ENCODE results near the gene DNASE1L3. TPM values are rescaled to one million over a fixed set of nuclear protein-coding genes. Genes with fewer than 3 reads are reported as not detected.
A peak's percentile ranks its signal among the peaks of the same experiment; 100 is the strongest.

Gene DNASE1L3
- total and polyA plus RNA-seq, 2 of the 13 experiments (the other 11 are each of a cell fraction or from before 2014, with no cell fraction given): 0.86 to 1.7 TPM

DNA sequence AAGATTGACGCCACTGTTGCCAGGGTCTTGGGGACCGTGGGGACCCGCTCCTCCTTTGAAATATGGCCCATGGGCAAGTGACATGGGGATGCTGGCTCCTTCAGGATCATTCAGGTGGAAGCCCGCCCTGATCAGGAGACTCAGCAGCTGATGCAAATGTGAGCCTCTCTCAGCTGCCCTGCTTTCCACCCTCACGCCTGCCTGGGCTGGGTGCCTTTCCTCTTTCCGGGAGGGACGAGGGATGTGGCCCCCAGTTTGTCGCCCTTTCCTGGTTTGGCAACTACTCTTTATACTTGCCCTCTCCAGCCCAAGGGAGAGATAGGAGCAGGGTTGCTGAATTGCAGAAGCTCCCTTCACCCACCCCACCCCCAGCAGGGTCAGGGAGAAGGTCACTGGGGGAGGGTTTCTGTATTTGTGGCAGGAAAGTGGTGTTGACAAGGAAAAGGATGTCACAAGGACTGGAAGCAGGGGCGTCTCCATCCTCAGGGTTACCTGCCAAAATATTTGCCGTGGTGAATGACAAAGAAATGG lies 21.8 kb downstream of the DNASE1L3 start (continued):
- TF ChIP-seq FOXJ3 (CRISPR knock-in tag; IDR thresholded peaks at IDR 0.05; ENCODE audit: borderline replicate concordance) (peak; percentile 69), CREB1 (IDR thresholded peaks at IDR 0.05) (no peak), CREB1 (CRISPR knock-in tag; IDR thresholded peaks at IDR 0.05) (peak; percentile 63; the same call in 1 of the 2 replicates), RBM39 (IDR thresholded peaks at IDR 0.05; ENCODE audit: low read depth, low read length, poor library complexity, severe bottlenecking) (no peak), NONO (IDR thresholded peaks at IDR 0.05) (no peak), NONO (CRISPR knock-in tag; conservative IDR thresholded peaks at IDR 0.05) (0 out of 2 replicates have a peak, but pooled peaks have one; percentile 32), TEAD3 (CRISPR knock-in tag; optimal IDR thresholded peaks at IDR 0.05; ENCODE audit: borderline replicate concordance) (peak; percentile 81), SAP130 (CRISPR knock-in tag; IDR thresholded peaks at IDR 0.05; ENCODE audit: low read depth) (peak; percentile 64), KDM5A (IDR thresholded peaks at IDR 0.05; ENCODE audit: borderline replicate concordance, low read length) (no peak), SP5 (CRISPR knock-in tag; IDR thresholded peaks at IDR 0.05; ENCODE audit: borderline replicate concordance, low read depth) (peak; percentile 94), MED13 (CRISPR knock-in tag; IDR thresholded peaks at IDR 0.05) (0 out of 2 replicates have a peak, but pooled peaks have one; percentile 38)
- TF ChIP-seq, protein P1, sequence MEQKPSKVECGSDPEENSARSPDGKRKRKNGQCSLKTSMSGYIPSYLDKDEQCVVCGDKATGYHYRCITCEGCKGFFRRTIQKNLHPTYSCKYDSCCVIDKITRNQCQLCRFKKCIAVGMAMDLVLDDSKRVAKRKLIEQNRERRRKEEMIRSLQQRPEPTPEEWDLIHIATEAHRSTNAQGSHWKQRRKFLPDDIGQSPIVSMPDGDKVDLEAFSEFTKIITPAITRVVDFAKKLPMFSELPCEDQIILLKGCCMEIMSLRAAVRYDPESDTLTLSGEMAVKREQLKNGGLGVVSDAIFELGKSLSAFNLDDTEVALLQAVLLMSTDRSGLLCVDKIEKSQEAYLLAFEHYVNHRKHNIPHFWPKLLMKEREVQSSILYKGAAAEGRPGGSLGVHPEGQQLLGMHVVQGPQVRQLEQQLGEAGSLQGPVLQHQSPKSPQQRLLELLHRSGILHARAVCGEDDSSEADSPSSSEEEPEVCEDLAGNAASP (CRISPR knock-in tag; IDR thresholded peaks at IDR 0.05; ENCODE audit: borderline replicate concordance): peak; percentile 83; the same call in 1 of the 2 replicates
- TF ChIP-seq, protein P2, sequence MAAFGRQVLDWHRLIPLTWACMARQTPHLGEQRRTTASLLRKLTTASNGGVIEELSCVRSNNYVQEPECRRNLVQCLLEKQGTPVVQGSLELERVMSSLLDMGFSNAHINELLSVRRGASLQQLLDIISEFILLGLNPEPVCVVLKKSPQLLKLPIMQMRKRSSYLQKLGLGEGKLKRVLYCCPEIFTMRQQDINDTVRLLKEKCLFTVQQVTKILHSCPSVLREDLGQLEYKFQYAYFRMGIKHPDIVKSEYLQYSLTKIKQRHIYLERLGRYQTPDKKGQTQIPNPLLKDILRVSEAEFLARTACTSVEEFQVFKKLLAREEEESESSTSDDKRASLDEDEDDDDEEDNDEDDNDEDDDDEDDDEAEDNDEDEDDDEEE (CRISPR knock-in tag; IDR thresholded peaks at IDR 0.05): no peak
- TF ChIP-seq, protein P3, sequence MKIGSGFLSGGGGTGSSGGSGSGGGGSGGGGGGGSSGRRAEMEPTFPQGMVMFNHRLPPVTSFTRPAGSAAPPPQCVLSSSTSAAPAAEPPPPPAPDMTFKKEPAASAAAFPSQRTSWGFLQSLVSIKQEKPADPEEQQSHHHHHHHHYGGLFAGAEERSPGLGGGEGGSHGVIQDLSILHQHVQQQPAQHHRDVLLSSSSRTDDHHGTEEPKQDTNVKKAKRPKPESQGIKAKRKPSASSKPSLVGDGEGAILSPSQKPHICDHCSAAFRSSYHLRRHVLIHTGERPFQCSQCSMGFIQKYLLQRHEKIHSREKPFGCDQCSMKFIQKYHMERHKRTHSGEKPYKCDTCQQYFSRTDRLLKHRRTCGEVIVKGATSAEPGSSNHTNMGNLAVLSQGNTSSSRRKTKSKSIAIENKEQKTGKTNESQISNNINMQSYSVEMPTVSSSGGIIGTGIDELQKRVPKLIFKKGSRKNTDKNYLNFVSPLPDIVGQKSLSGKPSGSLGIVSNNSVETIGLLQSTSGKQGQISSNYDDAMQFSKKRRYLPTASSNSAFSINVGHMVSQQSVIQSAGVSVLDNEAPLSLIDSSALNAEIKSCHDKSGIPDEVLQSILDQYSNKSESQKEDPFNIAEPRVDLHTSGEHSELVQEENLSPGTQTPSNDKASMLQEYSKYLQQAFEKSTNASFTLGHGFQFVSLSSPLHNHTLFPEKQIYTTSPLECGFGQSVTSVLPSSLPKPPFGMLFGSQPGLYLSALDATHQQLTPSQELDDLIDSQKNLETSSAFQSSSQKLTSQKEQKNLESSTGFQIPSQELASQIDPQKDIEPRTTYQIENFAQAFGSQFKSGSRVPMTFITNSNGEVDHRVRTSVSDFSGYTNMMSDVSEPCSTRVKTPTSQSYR (CRISPR knock-in tag; IDR thresholded peaks at IDR 0.05; ENCODE audit: borderline replicate concordance): peak; percentile 99
- TF ChIP-seq, protein P4, sequence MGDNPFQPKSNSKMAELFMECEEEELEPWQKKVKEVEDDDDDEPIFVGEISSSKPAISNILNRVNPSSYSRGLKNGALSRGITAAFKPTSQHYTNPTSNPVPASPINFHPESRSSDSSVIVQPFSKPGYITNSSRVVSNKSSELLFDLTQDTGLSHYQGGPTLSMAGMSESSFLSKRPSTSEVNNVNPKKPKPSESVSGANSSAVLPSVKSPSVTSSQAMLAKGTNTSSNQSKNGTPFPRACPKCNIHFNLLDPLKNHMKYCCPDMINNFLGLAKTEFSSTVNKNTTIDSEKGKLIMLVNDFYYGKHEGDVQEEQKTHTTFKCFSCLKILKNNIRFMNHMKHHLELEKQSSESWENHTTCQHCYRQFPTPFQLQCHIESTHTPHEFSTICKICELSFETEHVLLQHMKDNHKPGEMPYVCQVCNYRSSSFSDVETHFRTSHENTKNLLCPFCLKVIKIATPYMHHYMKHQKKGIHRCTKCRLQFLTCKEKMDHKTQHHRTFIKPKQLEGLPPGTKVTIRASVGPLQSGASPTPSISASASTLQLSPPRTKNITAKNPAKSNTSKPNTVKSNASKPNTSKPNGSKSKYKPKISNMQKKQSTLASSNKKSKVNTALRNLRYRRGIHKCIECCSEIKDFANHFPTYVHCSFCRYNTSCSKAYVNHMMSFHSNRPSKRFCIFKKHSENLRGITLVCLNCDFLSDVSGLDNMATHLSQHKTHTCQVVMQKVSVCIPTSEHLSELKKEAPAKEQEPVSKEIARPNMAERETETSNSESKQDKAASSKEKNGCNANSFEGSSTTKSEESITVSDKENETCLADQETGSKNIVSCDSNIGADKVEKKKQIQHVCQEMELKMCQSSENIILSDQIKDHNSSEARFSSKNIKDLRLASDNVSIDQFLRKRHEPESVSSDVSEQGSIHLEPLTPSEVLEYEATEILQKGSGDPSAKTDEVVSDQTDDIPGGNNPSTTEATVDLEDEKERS (CRISPR knock-in tag; IDR thresholded peaks at IDR 0.05): 0 out of 2 replicates have a peak, but pooled peaks have one; percentile 41
- TF ChIP-seq, protein P5, sequence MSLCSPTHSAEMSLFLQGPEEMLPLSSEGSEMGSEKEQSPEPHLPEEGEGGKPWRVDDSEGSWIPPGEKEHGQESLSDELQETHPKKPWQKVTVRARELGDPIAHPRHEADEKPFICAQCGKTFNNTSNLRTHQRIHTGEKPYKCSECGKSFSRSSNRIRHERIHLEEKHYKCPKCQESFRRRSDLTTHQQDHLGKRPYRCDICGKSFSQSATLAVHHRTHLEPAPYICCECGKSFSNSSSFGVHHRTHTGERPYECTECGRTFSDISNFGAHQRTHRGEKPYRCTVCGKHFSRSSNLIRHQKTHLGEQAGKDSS (CRISPR knock-in tag; IDR thresholded peaks at IDR 0.05; ENCODE audit: borderline replicate concordance, low read depth): peak; percentile 62; the same call in 1 of the 2 replicates
